GM19397 (cell line): ENCODE data around the gene WAS.
A peak's percentile ranks its signal among the peaks of the same experiment; 100 is the strongest.
"Not testable (repeated sequence)": the region's sequence is repeated elsewhere in the genome, so short reads cannot be mapped to it uniquely, and the experiment has no call there.

Experiments used
- ATAC-seq: cut with Tn5 transposase; IDR thresholded peaks from one replicate; pipeline ENCODE4 v1.9.1; 2021; ENCODE audit warnings: mild to moderate bottlenecking, moderate library complexity; ENCODE audit not compliant: unreplicated experiment

WAS gene

DNA sequence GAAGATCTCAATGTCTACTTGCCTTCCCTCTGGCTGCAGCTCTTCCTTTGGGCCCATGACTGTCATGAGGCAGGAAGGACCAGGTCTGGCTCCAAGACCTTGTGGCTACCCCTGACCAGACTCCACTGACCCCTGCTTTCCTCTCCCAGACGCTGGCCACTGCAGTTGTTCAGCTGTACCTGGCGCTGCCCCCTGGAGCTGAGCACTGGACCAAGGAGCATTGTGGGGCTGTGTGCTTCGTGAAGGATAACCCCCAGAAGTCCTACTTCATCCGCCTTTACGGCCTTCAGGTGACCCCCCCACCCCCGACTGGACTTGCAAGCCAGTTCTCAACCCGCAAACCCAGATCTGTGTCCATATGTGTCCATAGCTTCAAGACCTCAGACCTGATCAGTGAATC lies 535 bp downstream of the WAS start:
- no peak for ATAC-seq

DNA sequence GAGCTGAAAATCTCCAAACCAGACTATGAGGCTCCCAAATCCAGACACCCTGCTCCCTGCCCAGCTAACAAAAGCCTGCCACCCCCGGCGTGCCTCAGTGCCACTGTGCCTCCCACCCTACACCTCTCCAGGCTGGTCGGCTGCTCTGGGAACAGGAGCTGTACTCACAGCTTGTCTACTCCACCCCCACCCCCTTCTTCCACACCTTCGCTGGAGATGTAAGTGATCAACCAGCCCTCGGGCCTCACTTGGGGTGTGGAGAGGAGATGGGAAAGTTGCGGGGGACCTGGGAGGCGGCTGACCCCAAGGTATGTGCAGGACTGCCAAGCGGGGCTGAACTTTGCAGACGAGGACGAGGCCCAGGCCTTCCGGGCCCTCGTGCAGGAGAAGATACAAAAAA lies 1.8 kb downstream of the WAS start:
- no peak for ATAC-seq

DNA sequence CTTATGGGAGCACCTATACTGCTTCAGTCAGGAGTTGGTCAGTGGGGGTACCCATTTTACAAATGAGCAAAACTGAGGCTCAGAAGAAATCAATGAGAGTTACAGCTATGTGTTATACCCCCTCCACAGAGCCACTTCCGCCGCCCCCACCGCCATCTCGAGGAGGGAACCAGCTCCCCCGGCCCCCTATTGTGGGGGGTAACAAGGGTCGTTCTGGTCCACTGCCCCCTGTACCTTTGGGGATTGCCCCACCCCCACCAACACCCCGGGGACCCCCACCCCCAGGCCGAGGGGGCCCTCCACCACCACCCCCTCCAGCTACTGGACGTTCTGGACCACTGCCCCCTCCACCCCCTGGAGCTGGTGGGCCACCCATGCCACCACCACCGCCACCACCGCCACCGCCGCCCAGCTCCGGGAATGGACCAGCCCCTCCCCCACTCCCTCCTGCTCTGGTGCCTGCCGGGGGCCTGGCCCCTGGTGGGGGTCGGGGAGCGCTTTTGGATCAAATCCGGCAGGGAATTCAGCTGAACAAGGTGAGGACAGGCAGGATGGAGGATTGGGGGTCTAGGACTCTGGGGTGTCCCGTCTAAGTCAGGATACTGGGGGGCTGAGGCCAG lies 5.0 kb downstream of the WAS start:
- no peak for ATAC-seq

DNA sequence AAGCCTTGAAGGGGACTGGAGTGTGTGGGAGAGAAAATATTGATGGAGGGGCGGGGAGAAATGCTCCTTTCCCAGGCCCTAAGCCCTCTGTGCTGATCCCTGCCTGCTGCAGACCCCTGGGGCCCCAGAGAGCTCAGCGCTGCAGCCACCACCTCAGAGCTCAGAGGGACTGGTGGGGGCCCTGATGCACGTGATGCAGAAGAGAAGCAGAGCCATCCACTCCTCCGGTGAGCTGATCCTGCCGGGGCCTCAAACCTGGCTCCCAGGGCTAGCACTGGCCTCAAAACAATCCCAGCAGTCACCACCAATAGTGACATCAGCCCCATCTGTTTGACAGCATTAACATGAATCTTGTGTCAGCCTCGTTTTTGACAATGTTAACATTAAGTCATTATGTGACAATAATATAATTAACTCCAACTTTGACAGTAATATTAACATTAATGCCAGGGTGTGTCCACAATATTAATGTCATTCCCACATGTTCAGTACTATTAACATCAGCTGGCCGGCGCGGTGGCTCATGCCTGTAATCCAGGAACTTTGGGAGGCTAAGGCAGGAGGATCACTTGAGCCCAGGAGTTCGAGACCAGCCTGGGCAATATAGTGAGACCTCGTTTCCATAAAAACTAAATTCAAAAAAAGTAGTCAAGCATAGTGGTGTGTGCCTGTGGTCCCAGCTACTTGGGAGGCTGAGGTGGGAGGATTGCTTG lies 5.8 kb downstream of the WAS start:
- ATAC-seq = no peak

DNA sequence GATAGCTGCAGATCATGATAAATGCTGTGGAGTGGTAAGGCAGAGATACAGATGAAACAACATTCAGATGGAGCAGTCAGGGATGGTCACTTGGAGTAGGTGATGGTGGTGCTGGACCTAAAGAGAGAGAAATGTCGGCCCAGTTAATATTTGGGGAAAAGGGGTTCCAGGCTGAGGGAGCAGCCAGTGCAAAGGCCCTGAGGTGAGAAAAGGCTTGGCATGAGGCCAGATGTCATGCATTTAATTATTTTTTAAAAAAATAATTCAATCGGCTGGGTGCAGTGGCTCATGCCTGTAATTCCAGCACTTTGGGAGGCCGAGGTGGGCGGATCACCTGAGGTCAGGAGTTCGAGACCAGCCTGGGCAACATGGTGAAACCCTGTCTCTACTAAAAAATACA lies 8.1 kb downstream of the WAS start:
- not testable (repeated sequence) for ATAC-seq

DNA sequence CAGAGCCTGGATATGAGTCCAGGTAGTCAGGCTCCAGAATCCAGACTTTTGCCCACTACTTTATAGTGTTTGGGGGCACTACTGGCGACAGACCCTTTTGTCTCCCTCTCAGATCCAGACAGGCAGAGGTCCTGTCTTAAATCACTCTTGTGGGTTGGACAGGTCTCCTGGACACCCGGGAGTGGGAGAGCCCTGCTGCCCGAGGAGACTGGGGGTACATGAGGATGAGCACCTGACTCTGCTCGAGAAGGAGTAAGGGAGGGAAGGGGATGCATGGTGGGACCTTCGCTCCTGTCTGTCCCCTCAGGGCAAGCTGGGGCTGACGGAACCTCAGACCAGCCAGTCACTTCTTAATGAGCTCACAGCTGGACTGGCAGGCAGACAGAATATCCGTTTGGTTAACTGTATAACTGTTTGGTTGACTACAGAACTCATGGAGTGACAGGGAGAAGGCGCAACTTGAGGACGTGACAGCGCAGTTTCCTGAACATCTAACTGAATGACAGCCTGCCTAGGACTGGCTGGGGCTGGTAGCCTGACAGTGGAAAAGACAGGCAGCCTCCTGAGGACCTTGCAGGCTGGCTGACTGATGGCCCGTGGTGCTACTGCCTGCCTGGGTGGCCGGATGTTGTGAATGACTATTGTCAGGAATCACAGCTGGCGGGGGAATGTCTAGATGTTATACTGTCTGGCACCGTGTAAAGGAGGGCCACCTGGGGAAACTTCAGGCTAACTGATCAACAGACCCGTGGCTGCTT lies 11.4 kb downstream of the WAS start:
- ATAC-seq = no peak

DNA sequence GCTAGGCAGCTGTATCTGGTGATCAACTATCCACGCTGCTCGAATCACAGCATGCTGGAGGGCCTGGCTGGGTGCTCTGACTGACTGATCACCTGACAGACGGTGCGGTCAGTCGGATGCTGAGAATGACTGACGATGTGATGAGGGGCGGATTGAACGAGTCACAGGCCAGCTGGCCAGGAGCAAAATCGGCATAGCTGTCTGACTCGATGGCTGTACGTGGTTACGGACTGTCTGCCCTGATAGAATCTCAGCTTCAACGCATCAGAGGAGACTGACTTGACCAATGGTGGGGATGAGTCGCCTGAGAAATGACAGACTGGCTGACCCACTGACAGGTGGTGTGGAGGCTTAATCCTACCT lies 11.9 kb downstream of the WAS start:
- no peak for ATAC-seq

DNA sequence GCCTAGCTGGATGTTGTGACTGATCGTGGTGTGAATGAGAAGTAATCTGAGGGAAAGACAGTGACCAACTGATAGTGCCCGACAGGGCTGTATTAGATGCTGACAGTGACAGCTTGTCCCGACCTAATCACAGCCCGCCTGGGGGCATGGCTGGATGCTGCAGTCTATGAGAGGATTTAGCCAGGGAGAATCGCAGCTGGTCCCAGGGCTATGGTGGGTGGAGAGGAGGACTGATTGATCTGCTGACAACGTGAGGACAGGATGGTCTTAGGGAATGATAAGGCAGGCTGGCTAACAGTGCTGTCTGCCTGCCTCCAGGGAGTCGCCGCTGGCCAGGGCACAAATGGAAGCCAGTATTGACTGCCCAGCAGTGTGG lies 12.3 kb downstream of the WAS start:
- no peak for ATAC-seq

DNA sequence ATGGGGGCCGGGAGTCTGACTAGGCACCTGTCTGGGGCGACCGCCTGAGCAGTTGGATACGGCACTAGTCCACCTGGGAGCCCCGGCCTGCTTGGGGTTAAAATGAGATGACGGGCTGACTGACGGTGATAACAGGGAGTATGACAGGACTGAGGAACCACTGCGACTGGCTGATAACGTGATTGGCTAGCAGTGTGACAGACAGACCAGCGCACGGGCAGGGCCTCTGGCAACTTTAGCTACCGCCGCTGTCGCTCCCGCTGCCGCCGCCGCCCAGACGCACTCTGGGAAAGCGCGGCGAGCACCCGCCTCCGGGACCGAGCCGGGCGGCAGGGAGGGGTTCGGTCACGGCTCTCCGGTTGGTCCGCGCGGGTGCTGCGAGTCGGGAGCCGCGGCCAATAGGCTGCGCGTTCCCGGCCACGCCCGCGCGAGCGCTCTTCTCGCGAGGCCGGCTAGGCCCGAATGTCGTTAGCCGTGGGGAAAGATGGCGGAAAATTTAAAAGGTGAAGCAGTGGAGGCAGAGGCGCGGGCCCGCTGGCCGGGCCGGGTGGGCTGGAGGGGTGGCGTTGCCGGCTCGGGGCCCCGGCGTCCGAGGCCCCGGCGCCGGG lies 12.8 kb downstream of the WAS start, which contains the start of gene SUV39H1:
TSS of gene SUV39H1 (plus strand) at position 434 of the 608 bp plus-strand sequence. CDS start at position 485, 51 bp downstream.
- peak; percentile 96 for ATAC-seq

DNA sequence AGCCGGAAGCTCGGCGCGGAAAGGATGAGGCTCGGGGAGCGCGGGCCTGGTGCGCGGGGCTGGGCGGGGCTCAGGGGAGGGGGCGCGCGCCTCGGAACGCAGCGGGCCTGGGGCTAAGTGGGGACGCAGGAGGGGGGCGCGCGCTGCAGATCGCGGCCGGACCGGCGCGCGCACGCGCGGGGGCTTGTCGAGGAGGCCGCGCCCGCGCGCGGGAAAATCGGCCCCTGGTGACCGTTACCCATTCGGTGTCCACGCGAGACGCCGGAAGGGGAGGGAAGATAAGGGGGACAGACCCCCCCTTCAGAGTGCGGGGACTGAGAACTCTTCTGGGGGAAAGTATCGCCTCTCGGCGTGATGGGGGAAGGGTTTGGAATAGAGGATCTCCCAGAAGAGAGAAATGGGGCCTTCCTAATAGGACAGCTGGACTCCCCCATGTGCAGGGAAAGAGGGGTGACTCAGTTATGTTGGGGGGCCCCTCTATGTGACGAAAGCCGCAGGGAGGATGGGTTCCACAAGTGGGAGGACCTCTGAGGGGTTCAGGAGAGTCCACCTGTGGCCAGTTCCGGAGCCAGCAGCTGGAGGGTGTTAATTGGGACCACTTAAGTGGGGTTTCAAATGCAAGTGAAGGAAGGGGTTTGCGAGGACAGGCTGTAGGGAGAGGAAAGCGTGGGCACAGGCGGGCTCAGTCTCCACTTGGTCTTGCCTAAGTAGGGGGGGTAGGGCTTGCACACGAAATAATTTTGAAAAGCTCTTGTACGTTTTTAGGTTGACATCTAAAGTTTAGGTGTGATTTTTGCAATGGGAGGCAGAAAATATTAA lies 13.5 kb downstream of the WAS start:
- ATAC-seq = peak; percentile 19

DNA sequence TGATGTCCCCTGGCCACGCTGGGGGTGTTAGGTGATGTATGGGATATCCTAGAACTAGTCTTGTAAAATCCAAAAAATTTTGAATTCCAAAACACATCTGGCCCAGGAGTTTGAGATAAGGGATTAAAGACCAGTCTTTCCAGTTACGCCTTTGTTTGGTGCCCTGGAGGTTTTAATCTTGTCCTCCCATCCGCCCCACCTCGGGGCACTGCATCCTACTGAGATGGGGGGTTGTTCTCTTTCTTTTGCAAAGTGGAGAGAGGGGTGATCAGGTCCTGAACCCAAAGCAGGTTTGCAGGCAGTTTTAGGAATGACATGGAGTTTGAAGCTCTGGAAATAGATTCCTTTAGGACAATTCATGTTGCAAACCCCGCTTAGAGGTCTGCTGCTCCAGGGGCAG lies 14.7 kb downstream of the WAS start:
- ATAC-seq = no peak

DNA sequence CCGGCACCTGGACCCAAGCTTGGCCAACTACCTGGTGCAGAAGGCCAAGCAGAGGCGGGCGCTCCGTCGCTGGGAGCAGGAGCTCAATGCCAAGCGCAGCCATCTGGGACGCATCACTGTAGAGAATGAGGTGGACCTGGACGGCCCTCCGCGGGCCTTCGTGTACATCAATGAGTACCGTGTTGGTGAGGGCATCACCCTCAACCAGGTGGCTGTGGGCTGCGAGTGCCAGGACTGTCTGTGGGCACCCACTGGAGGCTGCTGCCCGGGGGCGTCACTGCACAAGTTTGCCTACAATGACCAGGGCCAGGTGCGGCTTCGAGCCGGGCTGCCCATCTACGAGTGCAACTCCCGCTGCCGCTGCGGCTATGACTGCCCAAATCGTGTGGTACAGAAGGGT lies 16.6 kb downstream of the WAS start:
- no peak for ATAC-seq

DNA sequence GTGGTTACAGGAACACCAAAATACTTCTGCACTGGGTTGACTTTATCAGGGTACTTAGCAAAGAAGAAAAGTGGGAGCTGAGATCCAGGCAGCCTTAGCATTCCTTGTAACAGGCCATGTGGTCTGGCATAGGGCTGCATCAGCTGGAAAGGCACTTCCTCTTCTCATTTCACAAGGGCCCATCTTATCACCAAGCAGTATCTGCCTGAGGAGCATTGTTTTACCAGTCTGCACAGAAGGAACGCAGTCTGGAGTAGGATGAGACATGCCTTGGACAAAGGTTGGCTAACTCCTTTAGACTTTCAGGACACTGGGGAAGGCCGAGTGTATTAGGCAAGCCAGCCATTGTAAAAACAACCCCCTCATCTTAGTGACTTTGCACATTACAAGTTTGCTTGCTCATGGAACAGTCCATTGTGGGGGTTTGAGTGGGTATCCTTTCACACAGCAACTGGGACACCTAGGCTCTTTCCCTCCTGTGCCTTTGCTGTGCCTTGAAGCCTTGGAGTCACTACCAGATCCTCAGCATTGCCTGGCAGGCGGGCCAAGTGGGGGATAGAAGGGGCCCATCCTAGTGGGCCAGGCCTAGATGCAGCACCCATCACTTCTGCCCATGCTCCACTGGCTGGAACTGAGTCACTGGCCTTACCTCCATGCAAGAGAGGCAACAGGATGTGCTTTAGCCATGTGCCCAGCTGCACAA lies 17.5 kb downstream of the WAS start:
- no peak for ATAC-seq

DNA sequence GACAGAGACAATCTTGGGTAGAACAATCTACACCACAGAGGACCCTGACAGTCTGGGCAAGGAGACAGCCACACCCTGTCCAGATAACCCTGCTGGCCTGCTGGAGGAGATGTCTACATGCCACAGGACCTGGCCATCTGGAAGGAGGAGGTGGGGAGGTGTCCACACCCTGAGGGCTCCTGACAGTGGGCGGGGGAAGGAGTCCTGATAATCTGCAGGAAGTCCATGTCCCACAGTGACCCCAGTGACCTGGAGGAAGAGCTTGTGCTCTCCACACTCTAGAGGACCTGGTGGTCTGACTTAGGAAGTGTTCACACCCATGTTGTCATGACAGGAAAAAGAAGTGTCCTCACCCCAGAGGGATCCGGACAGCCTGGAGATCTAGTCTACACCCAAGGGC lies 18.4 kb downstream of the WAS start:
- no peak for ATAC-seq

DNA sequence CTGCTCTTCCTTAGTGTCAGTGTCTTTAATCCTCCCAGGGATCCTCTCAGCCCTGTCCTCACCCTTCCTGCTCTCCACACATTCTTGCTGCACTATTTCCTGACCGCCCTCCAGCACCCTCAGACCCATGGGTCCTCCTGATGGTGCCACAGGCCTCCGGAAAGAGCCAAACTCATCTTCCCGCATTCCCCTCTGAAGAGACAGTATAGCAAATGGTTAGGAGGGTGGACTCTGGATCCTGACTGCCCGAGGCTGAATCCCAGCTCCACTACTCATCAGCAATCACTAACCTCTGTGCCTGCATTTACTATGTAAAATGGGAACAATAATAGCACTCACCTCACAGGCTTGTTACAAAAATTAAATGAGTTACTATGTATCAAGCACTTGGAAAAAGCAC lies 19.1 kb downstream of the WAS start:
- ATAC-seq = no peak

DNA sequence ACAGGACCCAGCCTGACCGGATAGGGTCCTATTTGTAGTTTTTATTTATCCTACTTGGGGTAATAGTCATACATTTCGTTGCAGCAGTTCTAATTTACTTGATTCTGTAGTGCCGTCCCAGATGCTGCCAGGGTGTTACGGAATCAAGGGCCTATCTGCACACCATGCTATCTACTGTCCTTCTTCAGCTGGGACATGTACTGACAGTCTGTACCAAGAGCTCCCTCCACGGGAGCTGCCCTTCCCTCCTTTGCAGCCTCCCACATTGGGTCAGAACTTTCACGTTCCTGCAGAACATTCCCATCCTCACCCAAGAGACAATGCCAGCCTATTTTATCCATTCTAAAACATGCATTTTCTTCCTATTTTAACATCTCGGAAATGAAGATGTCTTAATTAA lies 19.6 kb downstream of the WAS start:
- no peak for ATAC-seq

DNA sequence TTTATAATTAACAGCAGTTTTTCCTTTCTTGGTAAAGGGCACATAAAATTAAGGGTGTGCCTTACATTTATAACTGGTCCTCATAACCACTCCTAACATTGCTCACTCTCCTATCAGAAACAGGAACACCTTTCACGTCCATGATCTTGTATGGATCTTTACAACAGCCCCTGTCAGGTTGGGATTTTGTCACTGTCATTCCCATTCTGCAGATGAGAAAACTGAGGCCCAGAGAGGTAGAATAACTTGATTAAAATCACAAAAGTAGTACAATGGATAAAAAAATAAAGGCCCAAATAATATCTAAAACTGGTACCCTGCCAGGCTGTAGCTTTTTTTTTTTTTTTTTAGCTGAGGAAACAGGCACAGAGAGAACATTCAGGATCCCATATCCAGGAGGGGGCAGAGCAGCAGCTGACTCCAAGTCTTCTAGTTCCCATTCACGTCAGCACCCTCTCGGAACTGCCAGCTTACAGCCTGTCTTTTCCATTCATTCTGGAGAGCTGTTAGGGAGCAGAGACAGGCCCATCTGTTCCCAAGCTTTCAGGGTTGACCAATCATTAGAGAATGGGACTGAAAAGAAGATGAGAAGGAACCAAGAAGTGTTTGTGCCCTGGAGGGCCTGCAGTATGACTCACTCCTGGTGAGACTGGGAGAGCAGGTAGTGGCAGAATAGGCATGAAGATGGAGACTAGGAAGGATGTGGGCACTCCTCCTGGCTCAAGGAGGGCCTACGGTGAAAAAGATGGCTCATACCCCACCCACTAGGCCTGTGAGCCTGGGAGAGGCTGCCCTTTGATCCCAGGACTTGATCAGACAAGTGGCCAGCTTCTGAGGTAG lies 20.3 kb downstream of the WAS start:
- no peak for ATAC-seq

DNA sequence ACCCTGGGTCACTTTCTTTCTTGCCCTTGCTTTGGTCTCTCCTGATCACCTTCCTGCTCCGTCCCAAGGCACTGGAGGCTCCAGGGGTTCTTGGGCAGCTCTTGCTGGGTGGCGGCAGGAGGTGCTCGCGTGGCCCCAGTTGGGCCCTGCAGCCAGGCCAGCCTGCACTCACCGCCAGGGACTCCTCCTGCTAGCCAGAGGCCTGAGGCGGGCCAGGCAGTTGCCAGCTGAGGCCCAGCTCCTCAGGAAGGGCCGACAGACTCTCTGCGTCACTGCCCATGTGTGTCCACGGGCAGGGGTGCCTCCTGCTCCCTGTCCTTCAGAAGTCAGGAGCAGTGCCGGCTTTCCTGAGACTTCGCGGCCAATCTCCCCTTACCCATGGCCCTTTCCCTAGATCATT lies 22.3 kb downstream of the WAS start:
- no peak for ATAC-seq

DNA sequence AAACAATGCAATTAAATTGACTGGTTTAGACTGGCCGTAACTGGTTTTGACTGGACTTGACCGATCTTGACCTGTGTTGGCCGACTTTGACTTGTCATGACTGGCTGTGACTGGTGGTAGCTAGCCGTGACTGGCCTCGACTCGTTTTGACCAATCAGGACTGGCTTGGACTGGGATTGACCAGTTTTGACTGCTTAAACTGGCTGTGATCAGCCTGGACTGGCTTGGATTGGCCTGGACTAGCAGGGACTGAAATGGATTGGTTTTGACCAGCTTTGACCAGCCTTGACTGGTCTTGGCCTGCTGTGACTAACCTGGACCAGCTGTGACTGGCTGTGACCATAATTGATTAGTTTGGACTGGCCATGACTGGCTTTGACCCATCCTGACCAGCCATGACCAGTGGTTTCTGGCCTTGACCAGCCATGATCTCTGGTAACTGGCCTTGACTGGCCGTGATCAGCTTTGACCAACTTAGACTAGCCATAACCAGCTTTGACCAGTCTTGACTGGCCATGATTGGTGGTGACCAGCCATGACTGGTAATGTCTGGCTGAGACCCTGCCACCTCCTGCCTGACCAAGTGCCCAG lies 26.0 kb downstream of the WAS start:
- no peak for ATAC-seq
